HG03135 (cell line): Measurements from ENCODE around the gene CFAP92.
"Not testable (repeated sequence)": the region's sequence is repeated elsewhere in the genome, so short reads cannot be mapped to it uniquely, and the experiment has no call there.

ENCODE experiments used
- ATAC-seq: cut with Tn5 transposase; IDR thresholded peaks from one replicate; pipeline ENCODE4 v1.9.1; 2021; ENCODE audit warnings: mild to moderate bottlenecking, moderate library complexity; ENCODE audit not compliant: unreplicated experiment

The CFAP92 gene

GRCh38 chr3:128870347-128870746 is 123.5 kb downstream of the CFAP92 start:
- no peak for ATAC-seq

DNA sequence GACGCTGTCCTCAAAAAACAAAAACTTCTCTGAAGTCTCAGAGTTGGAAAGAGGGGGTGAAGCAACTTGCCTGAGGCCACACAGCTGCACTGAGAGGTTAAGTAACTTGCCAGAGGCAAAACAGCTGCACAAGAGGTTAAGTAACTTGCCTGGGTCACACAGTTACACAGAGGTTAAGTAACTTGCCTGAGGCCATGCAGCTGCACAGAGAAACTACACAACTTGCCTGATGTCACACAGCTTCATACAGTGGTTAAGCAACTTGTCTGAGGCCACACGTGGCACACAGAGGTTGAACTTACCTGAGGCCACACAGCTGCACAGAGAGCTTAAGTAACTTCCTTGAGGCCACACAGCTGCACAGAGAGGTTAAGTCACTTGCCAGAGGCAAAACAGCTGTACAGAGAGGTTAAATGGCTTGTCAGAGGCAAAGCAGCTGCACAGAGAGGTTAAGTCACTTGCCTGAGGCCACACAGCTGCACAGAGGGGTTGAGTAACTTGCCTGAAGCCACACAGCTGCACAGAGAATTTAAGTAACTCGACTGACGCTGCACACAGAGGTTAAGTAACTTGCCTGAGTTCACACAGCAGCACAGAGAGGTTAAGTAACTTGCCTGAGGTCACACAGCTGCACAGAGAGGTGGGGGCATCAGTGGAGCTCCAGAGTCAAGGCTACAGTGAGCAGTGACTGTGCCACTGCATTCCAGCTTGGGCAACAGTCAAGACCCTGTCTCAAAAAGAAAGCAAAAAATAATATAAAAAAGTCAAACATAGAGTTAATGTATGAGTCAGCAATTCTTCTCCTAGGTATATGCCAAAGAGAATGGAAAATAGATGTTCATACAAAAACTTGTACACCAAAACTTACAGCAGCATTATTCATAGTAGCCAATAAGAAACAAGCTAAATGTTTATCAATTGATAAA is 126.4 kb downstream of the CFAP92 start:
- no peak for ATAC-seq

GRCh38 chr3:128864849-128865804 is 128.7 kb downstream of the CFAP92 start:
- not testable (repeated sequence) for ATAC-seq

- ATAC-seq: no peak
Observed at GRCh38 chr3:128864351-128864811, 129.5 kb downstream of the CFAP92 start.

DNA sequence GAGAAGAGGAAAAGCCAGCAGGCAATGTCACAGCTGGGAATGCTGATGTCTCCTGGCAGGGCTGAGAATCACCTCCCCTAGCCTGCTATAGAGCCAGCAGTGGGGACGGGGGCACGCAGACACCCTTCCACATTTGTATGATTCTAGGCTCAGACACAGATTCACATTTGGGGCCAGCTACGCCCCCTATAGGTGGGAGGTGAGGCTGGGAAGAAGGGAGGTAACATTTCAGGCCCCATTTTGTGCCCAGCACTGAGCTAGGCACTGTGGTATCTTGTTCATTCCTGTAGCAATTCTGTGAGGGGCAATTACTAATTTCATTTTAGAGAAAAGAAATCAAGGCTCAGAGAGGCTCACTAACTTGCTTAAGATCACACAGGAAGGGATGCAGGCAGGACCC is 130.3 kb downstream of the CFAP92 start:
- ATAC-seq: no peak

- ATAC-seq: no peak
Observed at GRCh38 chr3:128861491-128861890, 132.4 kb downstream of the CFAP92 start.
